Keratinocyte (primary cell): Measurements from ENCODE around the gene GALNT6.

Experiments
- CTCF ChIP-seq, 3 experiments: IDR thresholded peaks in 1 of 3; conservative IDR thresholded peaks in 1 of 3; optimal IDR thresholded peaks in 1 of 3; 2 replicates in 2 of 3; 3 replicates in 1 of 3; pipeline versions ENCODE3 to v1.5.1; 2011; ENCODE audit warnings: low read length in 3 of 3, mild to moderate bottlenecking in 3 of 3, moderate library complexity in 2 of 3, control low read depth in 1 of 3, inconsistent platforms in 1 of 3; ENCODE audit not compliant: insufficient read depth in 2 of 3; ENCODE audit errors: extremely low read depth in 1 of 3
- EZH2 ChIP-seq: IDR thresholded peaks from one replicate; pipeline ENCODE4 v1.6.1; 2012; ENCODE audit warnings: inconsistent platforms, mild to moderate bottlenecking, low read length, moderate library complexity

DNA sequence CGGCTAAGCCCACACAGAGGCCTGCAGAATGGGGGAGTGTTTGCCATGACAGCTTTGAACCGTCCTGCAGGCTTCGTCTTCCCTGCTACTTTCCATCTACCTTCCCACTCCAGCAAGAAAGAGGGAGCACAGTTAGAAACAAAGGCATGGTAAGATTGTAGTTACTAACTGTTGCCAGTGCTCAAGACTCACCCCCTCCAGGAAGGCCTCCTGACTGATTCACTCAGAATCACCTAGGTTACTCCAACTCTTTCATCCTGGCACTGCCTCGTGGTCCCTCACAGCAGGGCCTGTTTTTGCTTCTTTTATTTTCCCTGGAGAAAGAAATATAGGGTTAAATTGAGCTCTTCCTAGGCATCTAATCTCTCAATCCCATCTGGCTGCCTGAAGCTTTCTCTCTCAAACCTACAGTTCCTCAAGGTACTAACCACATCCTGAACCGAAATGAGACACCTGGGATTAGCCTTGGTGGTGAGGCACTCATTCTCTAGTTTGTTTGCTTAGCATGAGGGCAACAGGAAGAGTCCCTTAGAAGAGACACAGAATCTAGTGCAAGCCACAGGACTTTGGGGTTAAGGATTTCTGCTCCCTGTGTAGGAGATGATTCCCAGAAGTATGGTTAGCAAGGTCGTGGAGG, 7.8 kb downstream of the GALNT6 start:
- TF ChIP-seq CTCF (optimal IDR thresholded peaks at IDR 0.05 in 1 of 3, IDR thresholded peaks at IDR 0.05 in 1 of 3, conservative IDR thresholded peaks at IDR 0.05 in 1 of 3; ENCODE audit: extremely low read depth in 1 of 3, insufficient read depth in 2 of 3, low read length in 3 of 3): no peak
- TF ChIP-seq EZH2: no peak
